ENCODE measurements around the gene GFOD2. TPM values are rescaled to one million over a fixed set of nuclear protein-coding genes. Genes with fewer than 3 reads are reported as not detected.

GFOD2 gene, protein sequence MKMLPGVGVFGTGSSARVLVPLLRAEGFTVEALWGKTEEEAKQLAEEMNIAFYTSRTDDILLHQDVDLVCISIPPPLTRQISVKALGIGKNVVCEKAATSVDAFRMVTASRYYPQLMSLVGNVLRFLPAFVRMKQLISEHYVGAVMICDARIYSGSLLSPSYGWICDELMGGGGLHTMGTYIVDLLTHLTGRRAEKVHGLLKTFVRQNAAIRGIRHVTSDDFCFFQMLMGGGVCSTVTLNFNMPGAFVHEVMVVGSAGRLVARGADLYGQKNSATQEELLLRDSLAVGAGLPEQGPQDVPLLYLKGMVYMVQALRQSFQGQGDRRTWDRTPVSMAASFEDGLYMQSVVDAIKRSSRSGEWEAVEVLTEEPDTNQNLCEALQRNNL
- total RNA-seq: 10 to 100 TPM in 2 of 6 donors, 1 to 10 TPM in 4; 6.4 to 12.9 (median 8.8) TPM
- 10 to 100 TPM; 10.0 to 17.2 TPM for polyA plus RNA-seq

DNA sequence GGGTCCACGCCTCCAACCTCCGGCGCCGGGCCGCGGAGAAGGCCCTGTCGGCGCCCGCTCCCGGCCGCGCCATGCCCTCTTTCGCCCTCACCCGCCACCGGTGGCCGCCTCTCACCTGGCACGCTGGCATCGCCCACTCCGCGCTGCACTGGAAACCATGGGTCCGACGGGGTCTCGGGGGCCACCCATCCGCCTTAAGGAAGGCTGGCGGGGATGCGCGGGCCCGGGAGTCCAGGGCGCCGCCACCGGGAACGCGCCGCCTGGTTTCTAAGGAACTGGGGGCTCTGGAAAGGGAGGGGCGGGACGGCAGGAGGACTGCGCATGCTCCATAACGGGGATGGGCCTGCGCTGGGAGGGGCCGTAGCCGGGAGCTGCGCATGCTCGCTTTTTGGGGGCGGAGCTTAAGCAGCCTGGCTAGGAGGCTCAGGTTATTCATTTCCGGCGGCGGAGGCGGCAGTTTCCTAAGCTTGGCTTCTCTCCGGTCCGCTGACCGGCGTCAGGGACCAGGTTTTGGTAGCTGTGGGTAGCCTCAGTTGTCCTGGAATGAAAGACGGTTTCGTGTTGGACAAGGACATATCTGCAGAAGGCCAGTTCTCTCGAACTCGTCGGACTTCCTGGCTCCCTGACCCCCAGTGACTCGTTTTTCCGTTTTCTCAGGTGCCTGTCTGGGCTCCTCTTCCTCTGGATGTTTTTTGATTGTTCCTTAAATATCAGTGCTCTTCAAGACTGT is at the start of gene GFOD2:
GFOD2 (minus strand) TSS at position 269 of the 730 bp plus-strand sequence. CDS start 33,601 bp downstream, outside the sequence.
- TF ChIP-seq, protein P1, sequence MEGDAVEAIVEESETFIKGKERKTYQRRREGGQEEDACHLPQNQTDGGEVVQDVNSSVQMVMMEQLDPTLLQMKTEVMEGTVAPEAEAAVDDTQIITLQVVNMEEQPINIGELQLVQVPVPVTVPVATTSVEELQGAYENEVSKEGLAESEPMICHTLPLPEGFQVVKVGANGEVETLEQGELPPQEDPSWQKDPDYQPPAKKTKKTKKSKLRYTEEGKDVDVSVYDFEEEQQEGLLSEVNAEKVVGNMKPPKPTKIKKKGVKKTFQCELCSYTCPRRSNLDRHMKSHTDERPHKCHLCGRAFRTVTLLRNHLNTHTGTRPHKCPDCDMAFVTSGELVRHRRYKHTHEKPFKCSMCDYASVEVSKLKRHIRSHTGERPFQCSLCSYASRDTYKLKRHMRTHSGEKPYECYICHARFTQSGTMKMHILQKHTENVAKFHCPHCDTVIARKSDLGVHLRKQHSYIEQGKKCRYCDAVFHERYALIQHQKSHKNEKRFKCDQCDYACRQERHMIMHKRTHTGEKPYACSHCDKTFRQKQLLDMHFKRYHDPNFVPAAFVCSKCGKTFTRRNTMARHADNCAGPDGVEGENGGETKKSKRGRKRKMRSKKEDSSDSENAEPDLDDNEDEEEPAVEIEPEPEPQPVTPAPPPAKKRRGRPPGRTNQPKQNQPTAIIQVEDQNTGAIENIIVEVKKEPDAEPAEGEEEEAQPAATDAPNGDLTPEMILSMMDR (IDR thresholded peaks at IDR 0.05): no peak
- ATAC-seq: peak; percentile 98 to 99 (median 98)
- 0 to 1% methylated on average over 58 to 59 of the region's 59 CpGs for WGBS, 2 donors
- no peaks in the 10 kb centered on the region for H3K27me3 ChIP-seq
- H3K27ac ChIP-seq: peak within 1 kb of the TSS; percentile 36 to 82 (median 58)
- FAIRE-seq: no peak
- H3K4me3 ChIP-seq: peak within 1 kb of the TSS; percentile 63 to 98 (median 84)
- H3K9me3 ChIP-seq: no peaks in the 10 kb centered on the region
- H3K36me3 ChIP-seq: no peaks in the 10 kb centered on the region
- peak; percentile 94 to 99 (median 98) for DNase-seq
- intact Hi-C loops (cut with DNase I): no loop called here
- H3K4me1 ChIP-seq: peaks cover 3 to 31% (median 10%) of the 10 kb centered on the region in 3 donors

DNA sequence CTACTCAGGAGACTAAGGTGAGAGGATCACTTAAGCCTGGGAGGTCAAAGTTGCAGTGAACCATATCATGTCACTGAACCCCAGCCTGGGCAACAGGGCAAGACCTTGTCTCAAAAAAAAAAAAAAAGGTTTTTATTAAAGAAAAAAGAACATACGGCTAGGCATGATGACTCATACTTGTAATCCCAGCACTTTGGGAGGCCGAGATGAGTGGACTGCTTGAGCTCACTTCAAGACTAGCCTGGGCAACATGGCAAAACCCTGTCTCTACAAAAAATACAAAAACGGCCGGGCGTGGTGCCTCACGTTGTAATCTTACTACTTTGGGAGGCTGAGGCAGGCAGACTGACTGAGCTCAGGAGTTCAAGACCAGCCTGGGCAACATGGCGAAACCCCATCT is 48.8 kb upstream of the GFOD2 start:
- FAIRE-seq: no peak
- intact Hi-C loops (cut with DNase I): no loop called here
- Histone ChIP-seq H3K27ac (no peak overlapping the region), H3K4me1 (peaks cover 1 to 4% (median 2%) of the 10 kb centered on the region in 3 donors), H3K9me3 (no peaks in the 10 kb centered on the region), H3K27me3 (no peaks in the 10 kb centered on the region), H3K4me3 (no peak overlapping the region), H3K36me3 (no peaks in the 10 kb centered on the region)
- DNase-seq: no peak
- 86 to 87% methylated on average over 7 of the region's 7 CpGs for WGBS, 2 donors
- ATAC-seq: no peak
- TF ChIP-seq, protein P1 (IDR thresholded peaks at IDR 0.05): no peak

DNA sequence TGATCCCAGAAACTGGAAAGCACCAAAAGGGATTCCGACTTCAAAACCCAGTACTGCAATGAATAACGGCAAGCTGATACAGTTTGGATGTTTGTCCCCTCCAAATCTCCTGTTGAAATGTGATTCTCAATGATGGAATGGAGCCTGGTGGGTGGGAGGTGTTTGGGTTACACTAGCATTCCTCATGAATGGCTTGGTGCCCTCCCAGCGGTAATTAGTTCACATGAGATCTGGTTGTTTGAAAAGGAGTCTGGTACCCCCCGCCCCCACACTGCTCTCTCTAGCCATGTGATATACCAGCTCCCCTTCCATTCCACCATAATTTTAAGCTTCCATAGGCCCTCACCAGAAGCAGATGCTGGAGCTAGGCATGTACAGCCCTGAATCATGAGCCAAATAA is 47.2 kb upstream of the GFOD2 start:
- H3K4me3 ChIP-seq: no peak overlapping the region
- DNase-seq (no peak), FAIRE-seq (no peak), ATAC-seq (no peak)
- H3K4me1 ChIP-seq: no peaks in the 10 kb centered on the region
- WGBS, 2 donors: 92 to 96% methylated on average over 4 of the region's 4 CpGs
- intact Hi-C loops (cut with DNase I): no loop called here
- TF ChIP-seq, protein P1 (IDR thresholded peaks at IDR 0.05): no peak
- H3K27me3 ChIP-seq: no peaks in the 10 kb centered on the region
- no peaks in the 10 kb centered on the region for H3K9me3 ChIP-seq
- no peaks in the 10 kb centered on the region for H3K36me3 ChIP-seq
- H3K27ac ChIP-seq: no peak overlapping the region

DNA sequence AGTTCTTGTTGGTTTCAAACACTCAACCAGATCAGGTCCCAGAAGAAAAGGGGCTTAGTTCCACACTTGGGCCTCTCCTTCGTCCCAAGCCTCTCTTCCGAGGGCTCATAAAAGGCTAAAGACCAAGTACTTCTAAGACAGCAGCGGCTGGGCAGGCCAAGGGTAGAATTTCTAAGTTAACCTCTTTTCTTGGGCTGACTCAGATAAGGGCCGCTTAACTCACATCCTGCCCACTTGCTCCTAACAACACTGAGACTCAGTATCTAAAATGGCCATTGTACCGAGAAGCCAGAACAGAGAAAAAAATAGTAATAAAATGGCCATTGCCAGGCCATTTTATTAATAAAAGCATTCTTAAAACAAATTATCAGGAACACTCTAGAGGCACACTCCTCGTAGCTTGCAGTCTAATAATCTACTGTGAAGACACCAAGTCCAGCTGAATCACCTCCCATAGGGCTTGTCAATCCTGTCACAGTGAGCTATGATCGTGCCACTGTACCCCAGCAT is 45.1 kb upstream of the GFOD2 start:
- TF ChIP-seq, protein P1 (IDR thresholded peaks at IDR 0.05): no peak
- no peak for ATAC-seq
- Histone ChIP-seq H3K27ac (no peak overlapping the region), H3K36me3 (no peaks in the 10 kb centered on the region), H3K4me3 (no peak overlapping the region), H3K9me3 (no peaks in the 10 kb centered on the region), H3K27me3 (no peaks in the 10 kb centered on the region), H3K4me1 (no peaks in the 10 kb centered on the region)
- no peak for FAIRE-seq
- no peak for DNase-seq
- intact Hi-C loops (cut with DNase I): no loop called here
- 96% methylated on average over 7 of the region's 7 CpGs for WGBS, 2 donors

Data from pancreas (tissue), 10 donors.